ENCODE results near the gene ANKRD17. TPM values are rescaled to one million over a fixed set of nuclear protein-coding genes. Genes with fewer than 3 reads are reported as not detected.

ANKRD17 gene
- total and polyA plus RNA-seq, 9 of the 15 experiments (the other 6 are each of a cell fraction or from before 2014, with no cell fraction given), result 25.5 to 86.9 (median 52.2) TPM

DNA sequence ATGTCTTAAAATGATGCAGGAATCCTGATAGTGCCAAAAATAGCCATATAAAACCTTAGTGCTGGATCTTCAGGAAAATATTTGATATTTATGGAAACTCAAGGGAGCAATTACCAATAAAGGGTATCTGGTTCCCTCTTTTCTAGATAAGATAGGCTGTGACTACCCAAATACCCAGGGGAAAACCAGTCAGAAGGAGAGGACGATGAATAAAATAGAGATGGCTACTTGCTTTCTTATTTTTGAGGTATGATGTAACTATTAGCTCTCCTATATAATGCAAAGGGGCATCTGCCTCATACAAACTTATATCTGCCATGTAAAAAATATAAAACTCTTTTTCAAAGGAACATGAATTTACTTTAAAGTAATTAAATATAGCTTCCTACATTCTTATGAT is 165.7 kb downstream of the ANKRD17 start (continued):
- TF ChIP-seq, protein P1, sequence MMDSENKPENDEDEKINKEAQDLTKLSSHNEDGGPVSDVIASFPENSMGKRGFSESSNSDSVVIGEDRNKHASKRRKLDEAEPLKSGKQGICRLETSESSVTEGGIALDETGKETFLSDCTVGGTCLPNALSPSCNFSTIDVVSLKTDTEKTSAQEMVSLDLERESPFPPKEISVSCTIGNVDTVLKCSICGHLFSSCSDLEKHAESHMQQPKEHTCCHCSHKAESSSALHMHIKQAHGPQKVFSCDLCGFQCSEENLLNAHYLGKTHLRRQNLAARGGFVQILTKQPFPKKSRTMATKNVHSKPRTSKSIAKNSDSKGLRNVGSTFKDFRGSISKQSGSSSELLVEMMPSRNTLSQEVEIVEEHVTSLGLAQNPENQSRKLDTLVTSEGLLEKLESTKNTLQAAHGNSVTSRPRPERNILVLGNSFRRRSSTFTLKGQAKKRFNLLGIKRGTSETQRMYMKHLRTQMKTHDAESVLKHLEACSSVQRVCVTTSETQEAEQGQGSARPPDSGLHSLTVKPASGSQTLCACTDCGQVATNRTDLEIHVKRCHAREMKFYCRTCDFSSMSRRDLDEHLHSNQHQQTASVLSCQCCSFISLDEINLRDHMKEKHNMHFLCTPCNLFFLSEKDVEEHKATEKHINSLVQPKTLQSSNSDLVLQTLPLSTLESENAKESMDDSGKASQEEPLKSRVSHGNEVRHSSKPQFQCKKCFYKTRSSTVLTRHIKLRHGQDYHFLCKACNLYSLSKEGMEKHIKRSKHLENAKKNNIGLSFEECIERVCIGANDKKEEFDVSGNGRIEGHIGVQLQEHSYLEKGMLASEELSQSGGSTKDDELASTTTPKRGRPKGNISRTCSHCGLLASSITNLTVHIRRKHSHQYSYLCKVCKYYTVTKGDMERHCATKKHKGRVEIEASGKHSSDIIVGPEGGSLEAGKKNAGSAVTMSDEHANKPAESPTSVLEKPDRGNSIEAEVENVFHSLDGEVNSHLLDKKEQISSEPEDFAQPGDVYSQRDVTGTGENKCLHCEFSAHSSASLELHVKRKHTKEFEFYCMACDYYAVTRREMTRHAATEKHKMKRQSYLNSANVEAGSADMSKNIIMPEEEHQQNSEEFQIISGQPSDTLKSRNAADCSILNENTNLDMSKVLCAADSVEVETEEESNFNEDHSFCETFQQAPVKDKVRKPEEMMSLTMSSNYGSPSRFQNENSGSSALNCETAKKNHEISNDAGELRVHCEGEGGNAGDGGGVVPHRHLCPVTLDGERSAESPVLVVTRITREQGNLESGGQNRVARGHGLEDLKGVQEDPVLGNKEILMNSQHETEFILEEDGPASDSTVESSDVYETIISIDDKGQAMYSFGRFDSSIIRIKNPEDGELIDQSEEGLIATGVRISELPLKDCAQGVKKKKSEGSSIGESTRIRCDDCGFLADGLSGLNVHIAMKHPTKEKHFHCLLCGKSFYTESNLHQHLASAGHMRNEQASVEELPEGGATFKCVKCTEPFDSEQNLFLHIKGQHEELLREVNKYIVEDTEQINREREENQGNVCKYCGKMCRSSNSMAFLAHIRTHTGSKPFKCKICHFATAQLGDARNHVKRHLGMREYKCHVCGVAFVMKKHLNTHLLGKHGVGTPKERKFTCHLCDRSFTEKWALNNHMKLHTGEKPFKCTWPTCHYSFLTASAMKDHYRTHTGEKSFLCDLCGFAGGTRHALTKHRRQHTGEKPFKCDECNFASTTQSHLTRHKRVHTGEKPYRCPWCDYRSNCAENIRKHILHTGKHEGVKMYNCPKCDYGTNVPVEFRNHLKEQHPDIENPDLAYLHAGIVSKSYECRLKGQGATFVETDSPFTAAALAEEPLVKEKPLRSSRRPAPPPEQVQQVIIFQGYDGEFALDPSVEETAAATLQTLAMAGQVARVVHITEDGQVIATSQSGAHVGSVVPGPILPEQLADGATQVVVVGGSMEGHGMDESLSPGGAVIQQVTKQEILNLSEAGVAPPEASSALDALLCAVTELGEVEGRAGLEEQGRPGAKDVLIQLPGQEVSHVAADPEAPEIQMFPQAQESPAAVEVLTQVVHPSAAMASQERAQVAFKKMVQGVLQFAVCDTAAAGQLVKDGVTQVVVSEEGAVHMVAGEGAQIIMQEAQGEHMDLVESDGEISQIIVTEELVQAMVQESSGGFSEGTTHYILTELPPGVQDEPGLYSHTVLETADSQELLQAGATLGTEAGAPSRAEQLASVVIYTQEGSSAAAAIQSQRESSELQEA (IDR thresholded peaks at IDR 0.05; ENCODE audit: low read depth), result no peak
- TF ChIP-seq ZNF699 (CRISPR knock-in tag; IDR thresholded peaks at IDR 0.05; ENCODE audit: insufficient replicate concordance) (no peak), ESRRB (CRISPR knock-in tag; IDR thresholded peaks at IDR 0.05; ENCODE audit: borderline replicate concordance) (no peak), POLR3G (IDR thresholded peaks at IDR 0.05; ENCODE audit: extremely low read depth, insufficient read length, insufficient replicate concordance) (no peak), RBM39 (optimal IDR thresholded peaks at IDR 0.05; ENCODE audit: low read depth, low read length) (no peak), FOS (IDR thresholded peaks at IDR 0.05; ENCODE audit: extremely low read depth, insufficient read length) (no peak), SAFB (IDR thresholded peaks at IDR 0.05; ENCODE audit: borderline replicate concordance, low read depth, low read length) (no peak), TRIM28 (IDR thresholded peaks at IDR 0.05) (no peak)
- TF ChIP-seq, protein P2, sequence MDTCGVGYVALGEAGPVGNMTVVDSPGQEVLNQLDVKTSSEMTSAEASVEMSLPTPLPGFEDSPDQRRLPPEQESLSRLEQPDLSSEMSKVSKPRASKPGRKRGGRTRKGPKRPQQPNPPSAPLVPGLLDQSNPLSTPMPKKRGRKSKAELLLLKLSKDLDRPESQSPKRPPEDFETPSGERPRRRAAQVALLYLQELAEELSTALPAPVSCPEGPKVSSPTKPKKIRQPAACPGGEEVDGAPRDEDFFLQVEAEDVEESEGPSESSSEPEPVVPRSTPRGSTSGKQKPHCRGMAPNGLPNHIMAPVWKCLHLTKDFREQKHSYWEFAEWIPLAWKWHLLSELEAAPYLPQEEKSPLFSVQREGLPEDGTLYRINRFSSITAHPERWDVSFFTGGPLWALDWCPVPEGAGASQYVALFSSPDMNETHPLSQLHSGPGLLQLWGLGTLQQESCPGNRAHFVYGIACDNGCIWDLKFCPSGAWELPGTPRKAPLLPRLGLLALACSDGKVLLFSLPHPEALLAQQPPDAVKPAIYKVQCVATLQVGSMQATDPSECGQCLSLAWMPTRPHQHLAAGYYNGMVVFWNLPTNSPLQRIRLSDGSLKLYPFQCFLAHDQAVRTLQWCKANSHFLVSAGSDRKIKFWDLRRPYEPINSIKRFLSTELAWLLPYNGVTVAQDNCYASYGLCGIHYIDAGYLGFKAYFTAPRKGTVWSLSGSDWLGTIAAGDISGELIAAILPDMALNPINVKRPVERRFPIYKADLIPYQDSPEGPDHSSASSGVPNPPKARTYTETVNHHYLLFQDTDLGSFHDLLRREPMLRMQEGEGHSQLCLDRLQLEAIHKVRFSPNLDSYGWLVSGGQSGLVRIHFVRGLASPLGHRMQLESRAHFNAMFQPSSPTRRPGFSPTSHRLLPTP (IDR thresholded peaks at IDR 0.05; ENCODE audit: borderline replicate concordance, extremely low read depth, insufficient read length), result no peak
- TF ChIP-seq, protein P3, sequence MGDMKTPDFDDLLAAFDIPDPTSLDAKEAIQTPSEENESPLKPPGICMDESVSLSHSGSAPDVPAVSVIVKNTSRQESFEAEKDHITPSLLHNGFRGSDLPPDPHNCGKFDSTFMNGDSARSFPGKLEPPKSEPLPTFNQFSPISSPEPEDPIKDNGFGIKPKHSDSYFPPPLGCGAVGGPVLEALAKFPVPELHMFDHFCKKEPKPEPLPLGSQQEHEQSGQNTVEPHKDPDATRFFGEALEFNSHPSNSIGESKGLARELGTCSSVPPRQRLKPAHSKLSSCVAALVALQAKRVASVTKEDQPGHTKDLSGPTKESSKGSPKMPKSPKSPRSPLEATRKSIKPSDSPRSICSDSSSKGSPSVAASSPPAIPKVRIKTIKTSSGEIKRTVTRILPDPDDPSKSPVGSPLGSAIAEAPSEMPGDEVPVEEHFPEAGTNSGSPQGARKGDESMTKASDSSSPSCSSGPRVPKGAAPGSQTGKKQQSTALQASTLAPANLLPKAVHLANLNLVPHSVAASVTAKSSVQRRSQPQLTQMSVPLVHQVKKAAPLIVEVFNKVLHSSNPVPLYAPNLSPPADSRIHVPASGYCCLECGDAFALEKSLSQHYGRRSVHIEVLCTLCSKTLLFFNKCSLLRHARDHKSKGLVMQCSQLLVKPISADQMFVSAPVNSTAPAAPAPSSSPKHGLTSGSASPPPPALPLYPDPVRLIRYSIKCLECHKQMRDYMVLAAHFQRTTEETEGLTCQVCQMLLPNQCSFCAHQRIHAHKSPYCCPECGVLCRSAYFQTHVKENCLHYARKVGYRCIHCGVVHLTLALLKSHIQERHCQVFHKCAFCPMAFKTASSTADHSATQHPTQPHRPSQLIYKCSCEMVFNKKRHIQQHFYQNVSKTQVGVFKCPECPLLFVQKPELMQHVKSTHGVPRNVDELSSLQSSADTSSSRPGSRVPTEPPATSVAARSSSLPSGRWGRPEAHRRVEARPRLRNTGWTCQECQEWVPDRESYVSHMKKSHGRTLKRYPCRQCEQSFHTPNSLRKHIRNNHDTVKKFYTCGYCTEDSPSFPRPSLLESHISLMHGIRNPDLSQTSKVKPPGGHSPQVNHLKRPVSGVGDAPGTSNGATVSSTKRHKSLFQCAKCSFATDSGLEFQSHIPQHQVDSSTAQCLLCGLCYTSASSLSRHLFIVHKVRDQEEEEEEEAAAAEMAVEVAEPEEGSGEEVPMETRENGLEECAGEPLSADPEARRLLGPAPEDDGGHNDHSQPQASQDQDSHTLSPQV (IDR thresholded peaks at IDR 0.05), result no peak
- TF ChIP-seq, protein P4, sequence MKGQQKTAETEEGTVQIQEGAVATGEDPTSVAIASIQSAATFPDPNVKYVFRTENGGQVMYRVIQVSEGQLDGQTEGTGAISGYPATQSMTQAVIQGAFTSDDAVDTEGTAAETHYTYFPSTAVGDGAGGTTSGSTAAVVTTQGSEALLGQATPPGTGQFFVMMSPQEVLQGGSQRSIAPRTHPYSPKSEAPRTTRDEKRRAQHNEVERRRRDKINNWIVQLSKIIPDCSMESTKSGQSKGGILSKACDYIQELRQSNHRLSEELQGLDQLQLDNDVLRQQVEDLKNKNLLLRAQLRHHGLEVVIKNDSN (CRISPR knock-in tag; IDR thresholded peaks at IDR 0.05), result no peak
